SK-N-SH (cell line): Measurements from ENCODE around the gene FBN2.

ENCODE experiments used
- EP300 ChIP-seq, 2 experiments: IDR thresholded peaks; 2 replicates each; pipeline versions ENCODE4 v1.4.0 to v1.6.1; 2012; ENCODE audit warnings: borderline replicate concordance in 1 of 2, low read depth in 1 of 2, low read length in 1 of 2
- NRF1 ChIP-seq: IDR thresholded peaks from 2 replicates; pipeline ENCODE4 v1.6.1; 2012; ENCODE audit warnings: low read depth, mild to moderate bottlenecking, low read length
- SMC3 ChIP-seq: IDR thresholded peaks from 2 replicates; pipeline ENCODE4 v1.6.1; 2012; ENCODE audit warnings: low read depth, low read length, improper control_type of control experiment
- ZBTB33 ChIP-seq: IDR thresholded peaks from 2 replicates; pipeline ENCODE4 v1.4.0; 2012; ENCODE audit warnings: low read depth, borderline replicate concordance
- TF ChIP-seq, protein P1 (sequence below): IDR thresholded peaks from 2 replicates; pipeline ENCODE4 v1.6.1; 2012; ENCODE audit warnings: mild to moderate bottlenecking, low read depth, low read length, moderate library complexity
- TF ChIP-seq, protein P2 (sequence below): fragments of 200-600 bp; sonication (generic); IDR thresholded peaks from 2 replicates; pipeline ENCODE4 v1.6.1; 2017; ENCODE audit warnings: antibody characterized with exemption, mild to moderate bottlenecking, moderate library complexity
- TF ChIP-seq, protein P3 (sequence below): IDR thresholded peaks from 2 replicates; pipeline ENCODE4; 2012

- TF ChIP-seq, protein P1, sequence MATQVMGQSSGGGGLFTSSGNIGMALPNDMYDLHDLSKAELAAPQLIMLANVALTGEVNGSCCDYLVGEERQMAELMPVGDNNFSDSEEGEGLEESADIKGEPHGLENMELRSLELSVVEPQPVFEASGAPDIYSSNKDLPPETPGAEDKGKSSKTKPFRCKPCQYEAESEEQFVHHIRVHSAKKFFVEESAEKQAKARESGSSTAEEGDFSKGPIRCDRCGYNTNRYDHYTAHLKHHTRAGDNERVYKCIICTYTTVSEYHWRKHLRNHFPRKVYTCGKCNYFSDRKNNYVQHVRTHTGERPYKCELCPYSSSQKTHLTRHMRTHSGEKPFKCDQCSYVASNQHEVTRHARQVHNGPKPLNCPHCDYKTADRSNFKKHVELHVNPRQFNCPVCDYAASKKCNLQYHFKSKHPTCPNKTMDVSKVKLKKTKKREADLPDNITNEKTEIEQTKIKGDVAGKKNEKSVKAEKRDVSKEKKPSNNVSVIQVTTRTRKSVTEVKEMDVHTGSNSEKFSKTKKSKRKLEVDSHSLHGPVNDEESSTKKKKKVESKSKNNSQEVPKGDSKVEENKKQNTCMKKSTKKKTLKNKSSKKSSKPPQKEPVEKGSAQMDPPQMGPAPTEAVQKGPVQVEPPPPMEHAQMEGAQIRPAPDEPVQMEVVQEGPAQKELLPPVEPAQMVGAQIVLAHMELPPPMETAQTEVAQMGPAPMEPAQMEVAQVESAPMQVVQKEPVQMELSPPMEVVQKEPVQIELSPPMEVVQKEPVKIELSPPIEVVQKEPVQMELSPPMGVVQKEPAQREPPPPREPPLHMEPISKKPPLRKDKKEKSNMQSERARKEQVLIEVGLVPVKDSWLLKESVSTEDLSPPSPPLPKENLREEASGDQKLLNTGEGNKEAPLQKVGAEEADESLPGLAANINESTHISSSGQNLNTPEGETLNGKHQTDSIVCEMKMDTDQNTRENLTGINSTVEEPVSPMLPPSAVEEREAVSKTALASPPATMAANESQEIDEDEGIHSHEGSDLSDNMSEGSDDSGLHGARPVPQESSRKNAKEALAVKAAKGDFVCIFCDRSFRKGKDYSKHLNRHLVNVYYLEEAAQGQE: no peak
- TF ChIP-seq, protein P2, sequence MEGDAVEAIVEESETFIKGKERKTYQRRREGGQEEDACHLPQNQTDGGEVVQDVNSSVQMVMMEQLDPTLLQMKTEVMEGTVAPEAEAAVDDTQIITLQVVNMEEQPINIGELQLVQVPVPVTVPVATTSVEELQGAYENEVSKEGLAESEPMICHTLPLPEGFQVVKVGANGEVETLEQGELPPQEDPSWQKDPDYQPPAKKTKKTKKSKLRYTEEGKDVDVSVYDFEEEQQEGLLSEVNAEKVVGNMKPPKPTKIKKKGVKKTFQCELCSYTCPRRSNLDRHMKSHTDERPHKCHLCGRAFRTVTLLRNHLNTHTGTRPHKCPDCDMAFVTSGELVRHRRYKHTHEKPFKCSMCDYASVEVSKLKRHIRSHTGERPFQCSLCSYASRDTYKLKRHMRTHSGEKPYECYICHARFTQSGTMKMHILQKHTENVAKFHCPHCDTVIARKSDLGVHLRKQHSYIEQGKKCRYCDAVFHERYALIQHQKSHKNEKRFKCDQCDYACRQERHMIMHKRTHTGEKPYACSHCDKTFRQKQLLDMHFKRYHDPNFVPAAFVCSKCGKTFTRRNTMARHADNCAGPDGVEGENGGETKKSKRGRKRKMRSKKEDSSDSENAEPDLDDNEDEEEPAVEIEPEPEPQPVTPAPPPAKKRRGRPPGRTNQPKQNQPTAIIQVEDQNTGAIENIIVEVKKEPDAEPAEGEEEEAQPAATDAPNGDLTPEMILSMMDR: no peak
- TF ChIP-seq NRF1 (no peak), ZBTB33 (no peak), SMC3 (no peak), EP300 (IDR thresholded peaks at IDR 0.05; ENCODE audit: borderline replicate concordance in 1 of 2, low read depth in 1 of 2, low read length in 1 of 2) (no peak)
- TF ChIP-seq, protein P3, sequence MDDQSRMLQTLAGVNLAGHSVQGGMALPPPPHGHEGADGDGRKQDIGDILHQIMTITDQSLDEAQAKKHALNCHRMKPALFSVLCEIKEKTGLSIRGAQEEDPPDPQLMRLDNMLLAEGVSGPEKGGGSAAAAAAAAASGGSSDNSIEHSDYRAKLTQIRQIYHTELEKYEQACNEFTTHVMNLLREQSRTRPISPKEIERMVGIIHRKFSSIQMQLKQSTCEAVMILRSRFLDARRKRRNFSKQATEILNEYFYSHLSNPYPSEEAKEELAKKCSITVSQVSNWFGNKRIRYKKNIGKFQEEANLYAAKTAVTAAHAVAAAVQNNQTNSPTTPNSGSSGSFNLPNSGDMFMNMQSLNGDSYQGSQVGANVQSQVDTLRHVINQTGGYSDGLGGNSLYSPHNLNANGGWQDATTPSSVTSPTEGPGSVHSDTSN: no peak
Measured at GRCh38 chr5:128470663-128471062, 67.4 kb downstream of the FBN2 start.
